Panc1 (cell line): ENCODE results near the gene KANSL2. TPM values are rescaled to one million over a fixed set of nuclear protein-coding genes. Genes with fewer than 3 reads are reported as not detected.
"Not testable (repeated sequence)": the region's sequence is repeated elsewhere in the genome, so short reads cannot be mapped to it uniquely, and the experiment has no call there.

Source experiments
- ATAC-seq: fragments of 200-7000 bp; cut with Tn5 transposase; 2 replicates; pipeline ENCODE4 v1.9.1; 2020; ENCODE audit warnings: mild to moderate bottlenecking, moderate library complexity
- BruUV-seq: library from RNA; stranded (reverse); fragments of 400-500 nt; replicated peaks from 2 replicates; lab custom pipeline; 2021; lab: Mats Ljungman, UMichigan
- CTCF ChIA-PET: fragments of 300-600 bp; sonication (Branson Sonifier 250); formaldehyde crosslinking; loops from one replicate; lab custom pipeline; 2022; ENCODE audit warnings: antibody characterized with exemption; lab: Charles Lee
- POLR2A ChIA-PET: fragments of 300-600 bp; sonication (Branson Sonifier 250); formaldehyde crosslinking; loops from one replicate; lab custom pipeline; 2022; ENCODE audit warnings: antibody characterized with exemption; lab: Charles Lee
- DNase-seq: peaks from one replicate; pipeline ENCODE4 v3.0.0-alpha.2; 2010; ENCODE audit warnings: low read depth, low spot score
- H3K27ac ChIP-seq: 2 replicates; pipeline ENCODE4 v1.5.1; 2011; ENCODE audit warnings: mild to moderate bottlenecking, low read length, inconsistent platforms
- H3K27me3 ChIP-seq: fragments of 200-500 bp; sonication (Bioruptor generic); 2 replicates; pipeline ENCODE4 v1.6.0; 2014; ENCODE audit warnings: low read length, inconsistent platforms; ENCODE audit not compliant: control insufficient read depth, insufficient read depth
- H3K36me3 ChIP-seq: fragments of 200-500 bp; sonication (Bioruptor generic); 2 replicates; pipeline ENCODE4 v1.5.1; 2014; ENCODE audit warnings: inconsistent platforms, mild to moderate bottlenecking, low read length, moderate library complexity; ENCODE audit not compliant: control insufficient read depth, insufficient read depth
- H3K4me1 ChIP-seq: 2 replicates; pipeline ENCODE4 v1.5.1; 2011; ENCODE audit warnings: inconsistent platforms, mild to moderate bottlenecking, low read length, moderate library complexity; ENCODE audit not compliant: control insufficient read depth, insufficient read depth
- H3K4me3 ChIP-seq, 2 experiments: 2 replicates each; pipeline ENCODE4 v1.5.1; 2011 to 2012; ENCODE audit warnings: low read depth in 2 of 2, low read length in 2 of 2, mild to moderate bottlenecking in 2 of 2, inconsistent platforms in 1 of 2, moderate library complexity in 1 of 2
- H3K9me3 ChIP-seq: fragments of 200-500 bp; sonication (Bioruptor generic); 2 replicates; pipeline ENCODE4 v1.5.1; 2014; ENCODE audit warnings: low read depth, mild to moderate bottlenecking, inconsistent platforms, low read length, moderate library complexity; ENCODE audit not compliant: control insufficient read depth, insufficient read depth
- POLR2AphosphoS5 ChIP-seq: IDR thresholded peaks from 2 replicates; pipeline ENCODE4 v1.6.1; 2012; ENCODE audit warnings: mild to moderate bottlenecking, low read depth, low read length, moderate library complexity
- SIN3A ChIP-seq: IDR thresholded peaks from 2 replicates; pipeline ENCODE4 v1.6.1; 2012; ENCODE audit warnings: low read depth, mild to moderate bottlenecking, low read length, moderate library complexity, borderline replicate concordance; ENCODE audit not compliant: insufficient read depth
- TCF7L2 ChIP-seq: IDR thresholded peaks from 2 replicates; pipeline ENCODE4 v1.6.1; 2011; ENCODE audit warnings: mild to moderate bottlenecking, low read depth, low read length, inconsistent platforms
- in situ Hi-C: cut with HindIII; loops from 2 replicates; pipeline ENCODE4 v1.10.0; 2016; ENCODE audit warnings: low sequenced_read_pairs, low pct_unique_long_range_greater_than_20kb
- intact Hi-C: fragments of 100-400 bp; cut with micrococcal nuclease; formaldehyde crosslinking; loops from one replicate; pipeline ENCODE4 v1.10.0; 2022; ENCODE audit not compliant: unreplicated experiment
- total RNA-seq: library from RNA; stranded (reverse); gene quantifications from one replicate; pipeline ENCODE4 v1.2.1, GENCODE V29; 2021; ENCODE audit not compliant: unreplicated experiment
- TF ChIP-seq, protein P1 (sequence below), 2 experiments: IDR thresholded peaks; 2 replicates each; pipeline ENCODE4 v1.6.1; 2011 to 2012; ENCODE audit warnings: low read depth in 2 of 2, control low read depth in 1 of 2, low read length in 1 of 2, mild to moderate bottlenecking in 1 of 2, moderate library complexity in 1 of 2; ENCODE audit not compliant: insufficient read depth in 1 of 2
- TF ChIP-seq, protein P2 (sequence below): fragments of 450-650 bp; IDR thresholded peaks from 2 replicates; pipeline ENCODE4 v1.5.1; 2017; ENCODE audit warnings: mild to moderate bottlenecking

The KANSL2 gene
- total RNA-seq, 1 experiment from 2014 or later, result 36.9 TPM

DNA sequence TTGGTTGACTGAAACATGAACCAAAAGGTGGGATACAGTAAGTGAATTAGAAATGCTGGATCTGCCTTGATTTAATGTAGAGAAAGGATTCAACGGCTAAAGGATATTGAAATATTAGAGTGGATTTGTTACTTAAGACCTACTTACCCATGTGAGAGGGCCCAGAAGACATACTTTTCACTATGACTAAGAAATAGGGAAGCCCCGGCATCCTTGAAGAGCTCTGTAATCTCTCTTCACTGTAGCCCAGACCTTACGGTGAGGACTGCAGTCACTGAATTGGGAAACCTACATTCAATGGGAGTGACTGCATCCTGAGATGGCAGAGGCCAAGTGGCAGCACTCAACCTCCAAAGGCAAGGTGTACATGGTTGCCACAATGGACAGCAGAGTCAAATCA is 52.5 kb downstream of the KANSL2 start:
- TF ChIP-seq SIN3A (no peak), TCF7L2 (no peak), POLR2AphosphoS5 (no peak)
- TF ChIP-seq, protein P1, sequence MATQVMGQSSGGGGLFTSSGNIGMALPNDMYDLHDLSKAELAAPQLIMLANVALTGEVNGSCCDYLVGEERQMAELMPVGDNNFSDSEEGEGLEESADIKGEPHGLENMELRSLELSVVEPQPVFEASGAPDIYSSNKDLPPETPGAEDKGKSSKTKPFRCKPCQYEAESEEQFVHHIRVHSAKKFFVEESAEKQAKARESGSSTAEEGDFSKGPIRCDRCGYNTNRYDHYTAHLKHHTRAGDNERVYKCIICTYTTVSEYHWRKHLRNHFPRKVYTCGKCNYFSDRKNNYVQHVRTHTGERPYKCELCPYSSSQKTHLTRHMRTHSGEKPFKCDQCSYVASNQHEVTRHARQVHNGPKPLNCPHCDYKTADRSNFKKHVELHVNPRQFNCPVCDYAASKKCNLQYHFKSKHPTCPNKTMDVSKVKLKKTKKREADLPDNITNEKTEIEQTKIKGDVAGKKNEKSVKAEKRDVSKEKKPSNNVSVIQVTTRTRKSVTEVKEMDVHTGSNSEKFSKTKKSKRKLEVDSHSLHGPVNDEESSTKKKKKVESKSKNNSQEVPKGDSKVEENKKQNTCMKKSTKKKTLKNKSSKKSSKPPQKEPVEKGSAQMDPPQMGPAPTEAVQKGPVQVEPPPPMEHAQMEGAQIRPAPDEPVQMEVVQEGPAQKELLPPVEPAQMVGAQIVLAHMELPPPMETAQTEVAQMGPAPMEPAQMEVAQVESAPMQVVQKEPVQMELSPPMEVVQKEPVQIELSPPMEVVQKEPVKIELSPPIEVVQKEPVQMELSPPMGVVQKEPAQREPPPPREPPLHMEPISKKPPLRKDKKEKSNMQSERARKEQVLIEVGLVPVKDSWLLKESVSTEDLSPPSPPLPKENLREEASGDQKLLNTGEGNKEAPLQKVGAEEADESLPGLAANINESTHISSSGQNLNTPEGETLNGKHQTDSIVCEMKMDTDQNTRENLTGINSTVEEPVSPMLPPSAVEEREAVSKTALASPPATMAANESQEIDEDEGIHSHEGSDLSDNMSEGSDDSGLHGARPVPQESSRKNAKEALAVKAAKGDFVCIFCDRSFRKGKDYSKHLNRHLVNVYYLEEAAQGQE (IDR thresholded peaks at IDR 0.05; ENCODE audit: insufficient read depth in 1 of 2, low read depth in 2 of 2, low read length in 1 of 2), result no peak
- TF ChIP-seq, protein P2, sequence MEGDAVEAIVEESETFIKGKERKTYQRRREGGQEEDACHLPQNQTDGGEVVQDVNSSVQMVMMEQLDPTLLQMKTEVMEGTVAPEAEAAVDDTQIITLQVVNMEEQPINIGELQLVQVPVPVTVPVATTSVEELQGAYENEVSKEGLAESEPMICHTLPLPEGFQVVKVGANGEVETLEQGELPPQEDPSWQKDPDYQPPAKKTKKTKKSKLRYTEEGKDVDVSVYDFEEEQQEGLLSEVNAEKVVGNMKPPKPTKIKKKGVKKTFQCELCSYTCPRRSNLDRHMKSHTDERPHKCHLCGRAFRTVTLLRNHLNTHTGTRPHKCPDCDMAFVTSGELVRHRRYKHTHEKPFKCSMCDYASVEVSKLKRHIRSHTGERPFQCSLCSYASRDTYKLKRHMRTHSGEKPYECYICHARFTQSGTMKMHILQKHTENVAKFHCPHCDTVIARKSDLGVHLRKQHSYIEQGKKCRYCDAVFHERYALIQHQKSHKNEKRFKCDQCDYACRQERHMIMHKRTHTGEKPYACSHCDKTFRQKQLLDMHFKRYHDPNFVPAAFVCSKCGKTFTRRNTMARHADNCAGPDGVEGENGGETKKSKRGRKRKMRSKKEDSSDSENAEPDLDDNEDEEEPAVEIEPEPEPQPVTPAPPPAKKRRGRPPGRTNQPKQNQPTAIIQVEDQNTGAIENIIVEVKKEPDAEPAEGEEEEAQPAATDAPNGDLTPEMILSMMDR, result no peak
- no peak overlapping the region for H3K27ac ChIP-seq
- no peak overlapping the region for H3K4me3 ChIP-seq
- no peaks in the 10 kb centered on the region for H3K9me3 ChIP-seq
- BruUV-seq, result no TSS peak
- ChIA-PET POLR2A (no interaction called here), CTCF (interaction anchor here (0.5 kb wide), 1 partner anchor 224 kb away, joined by 4 read pairs; no protein-coding TSS in a partner anchor)
- intact Hi-C loops, result no loop called here
- in situ Hi-C loops, result no loop called here
- DNase-seq (no peak), ATAC-seq (no peak)
- H3K4me1 ChIP-seq, result no peaks in the 10 kb centered on the region
- 0 out of 2 replicates have a peak, but pooled peaks cover 2% of the 10 kb centered on the region for H3K27me3 ChIP-seq
- no peaks in the 10 kb centered on the region for H3K36me3 ChIP-seq

DNA sequence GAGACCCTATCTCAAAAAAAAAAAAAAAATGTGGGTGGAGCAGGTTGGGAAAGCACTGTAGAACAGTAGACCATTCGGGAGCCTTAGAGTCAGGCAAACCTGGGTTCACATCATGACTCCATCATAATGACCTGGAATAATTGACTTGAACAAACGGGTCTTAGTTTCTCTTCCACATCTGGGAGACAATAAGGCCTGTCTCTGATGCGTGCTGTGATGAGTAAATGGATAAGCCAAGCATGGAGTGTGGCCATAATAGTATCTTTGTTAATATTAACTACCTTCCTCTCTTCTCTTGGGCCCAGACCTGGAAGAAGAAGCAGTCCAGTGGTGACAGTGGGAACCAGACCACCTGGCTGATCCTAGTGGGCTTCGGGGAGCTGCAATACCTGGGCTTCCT is 54.5 kb downstream of the KANSL2 start:
- ATAC-seq (no peak), DNase-seq (no peak)
- Histone ChIP-seq H3K4me1 (no peaks in the 10 kb centered on the region), H3K9me3 (no peaks in the 10 kb centered on the region), H3K27ac (no peak overlapping the region), H3K4me3 (no peak overlapping the region), H3K36me3 (no peaks in the 10 kb centered on the region), H3K27me3 (0 out of 2 replicates have a peak, but pooled peaks cover 2% of the 10 kb centered on the region)
- POLR2A ChIA-PET, result no interaction called here
- no TSS peak for BruUV-seq
- TF ChIP-seq POLR2AphosphoS5, result no peak
- no peak for TF ChIP-seq TCF7L2
- TF ChIP-seq, protein P2, result no peak
- no peak for TF ChIP-seq SIN3A
- TF ChIP-seq, protein P1 (IDR thresholded peaks at IDR 0.05; ENCODE audit: insufficient read depth in 1 of 2, low read depth in 2 of 2, low read length in 1 of 2), result no peak
- in situ Hi-C loops (no loop called here), intact Hi-C loops (no loop called here)
- CTCF ChIA-PET, result no interaction called here

DNA sequence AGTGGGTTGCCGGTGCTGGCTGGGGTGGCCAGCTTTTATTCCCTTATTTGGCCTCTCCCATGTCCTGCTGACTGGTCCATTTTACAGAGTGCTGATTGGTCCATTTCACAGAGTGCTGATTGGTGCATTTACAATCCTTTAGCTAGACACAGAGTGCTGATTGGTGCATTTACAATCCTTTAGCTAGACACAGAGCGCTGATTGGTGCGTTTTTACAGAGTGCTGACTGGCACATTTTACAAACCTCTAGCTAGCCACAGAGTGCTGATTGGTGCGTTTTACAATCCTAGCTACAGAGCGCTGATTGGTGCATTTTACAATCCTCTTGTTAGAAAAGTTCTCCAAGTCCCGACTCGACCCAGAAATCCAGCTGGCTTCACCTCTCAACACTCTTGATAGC is 59.0 kb downstream of the KANSL2 start:
- BruUV-seq, H3K9me3 ChIP-seq, H3K27ac ChIP-seq, H3K4me1 ChIP-seq, H3K4me3 ChIP-seq, H3K27me3 ChIP-seq, ATAC-seq, CTCF ChIA-PET, H3K36me3 ChIP-seq, intact Hi-C loops, DNase-seq, POLR2A ChIA-PET, in situ Hi-C loops: not testable (repeated sequence)
